GM04503 (cell line): Measurements from ENCODE around the gene CHORDC1.
A peak's percentile ranks its signal among the peaks of the same experiment; 100 is the strongest.
"Not testable (repeated sequence)": the region's sequence is repeated elsewhere in the genome, so short reads cannot be mapped to it uniquely, and the experiment has no call there.

Experiments
- DNase-seq: peaks from one replicate; pipeline ENCODE4 v3.0.0-alpha.2; 2012; ENCODE audit warnings: low read depth

The CHORDC1 gene

DNA sequence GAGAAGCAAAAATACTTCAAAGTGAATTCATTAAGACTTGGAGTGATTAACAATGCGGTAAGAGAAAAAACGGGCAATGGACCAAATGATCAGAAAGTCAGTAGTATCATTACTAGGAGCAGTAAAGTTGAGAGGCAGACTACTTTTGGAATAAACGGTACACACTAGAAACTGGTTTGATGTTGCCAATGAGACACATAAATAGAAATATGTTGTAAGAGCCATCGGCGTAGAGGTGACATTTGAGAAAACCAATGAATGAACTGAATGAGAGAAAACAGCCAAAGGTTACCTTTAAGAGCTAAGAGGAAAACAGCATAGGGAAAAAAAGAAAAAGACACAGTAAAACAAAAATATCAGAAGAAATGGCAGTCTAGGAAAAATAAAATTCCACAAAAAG, 6.2 kb downstream of the CHORDC1 start:
- no peak for DNase-seq

DNA sequence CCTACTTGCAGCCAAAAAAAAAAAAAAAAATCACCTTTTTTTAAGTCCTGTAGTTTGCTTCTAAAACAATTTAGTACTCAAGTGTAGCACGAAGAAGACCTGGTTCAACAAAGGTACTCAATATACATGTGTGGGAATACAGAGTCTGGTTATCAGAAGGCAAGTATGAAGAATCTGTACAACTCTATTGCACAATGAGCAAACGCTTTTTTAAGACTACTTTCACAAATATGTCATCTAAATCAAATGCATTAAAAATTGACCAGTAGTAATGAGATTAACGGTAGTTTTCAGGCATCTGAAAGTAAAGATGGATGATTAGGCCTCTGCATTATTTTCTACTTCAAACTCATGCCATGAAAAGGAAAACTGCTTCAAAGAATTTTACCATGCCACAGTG, 9.5 kb downstream of the CHORDC1 start:
- no peak for DNase-seq

DNA sequence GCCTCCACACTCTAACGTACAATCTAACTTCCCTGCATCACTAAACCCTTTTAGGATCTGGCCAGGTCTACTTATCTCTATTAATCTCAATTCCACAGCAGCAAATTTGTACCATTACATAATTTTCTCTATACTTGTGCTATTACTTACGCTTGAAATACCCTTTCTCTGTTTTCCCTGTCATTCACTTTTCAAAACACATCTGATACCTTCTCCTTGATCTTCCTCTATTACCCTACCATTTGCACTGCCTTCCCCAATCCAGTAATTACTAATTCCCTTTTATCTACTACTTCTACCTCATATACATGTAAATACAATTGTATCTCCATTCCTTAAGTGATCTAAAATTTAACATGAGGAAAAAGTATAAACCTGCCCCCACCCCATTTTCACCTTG, 14.0 kb downstream of the CHORDC1 start:
- DNase-seq = no peak

DNA sequence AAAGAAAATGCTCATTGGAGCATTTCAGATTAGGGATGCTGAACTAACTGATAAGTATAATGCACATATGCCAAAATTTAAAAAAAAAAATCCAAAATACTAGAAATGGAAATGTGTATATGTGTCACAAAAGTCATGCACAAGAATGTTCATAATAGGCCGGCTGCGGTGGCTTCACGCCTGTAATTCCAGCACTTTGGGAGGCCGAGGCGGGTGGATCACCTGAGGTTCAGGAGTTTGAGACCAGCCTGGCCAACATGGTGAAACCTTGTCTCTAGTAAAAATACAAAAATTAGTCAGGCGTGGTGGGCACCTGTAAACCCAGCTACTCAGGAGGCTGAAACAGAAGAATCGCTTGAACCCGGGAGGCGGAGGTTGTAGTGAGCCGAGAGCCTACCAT, 14.9 kb downstream of the CHORDC1 start:
- DNase-seq = not testable (repeated sequence)

DNA sequence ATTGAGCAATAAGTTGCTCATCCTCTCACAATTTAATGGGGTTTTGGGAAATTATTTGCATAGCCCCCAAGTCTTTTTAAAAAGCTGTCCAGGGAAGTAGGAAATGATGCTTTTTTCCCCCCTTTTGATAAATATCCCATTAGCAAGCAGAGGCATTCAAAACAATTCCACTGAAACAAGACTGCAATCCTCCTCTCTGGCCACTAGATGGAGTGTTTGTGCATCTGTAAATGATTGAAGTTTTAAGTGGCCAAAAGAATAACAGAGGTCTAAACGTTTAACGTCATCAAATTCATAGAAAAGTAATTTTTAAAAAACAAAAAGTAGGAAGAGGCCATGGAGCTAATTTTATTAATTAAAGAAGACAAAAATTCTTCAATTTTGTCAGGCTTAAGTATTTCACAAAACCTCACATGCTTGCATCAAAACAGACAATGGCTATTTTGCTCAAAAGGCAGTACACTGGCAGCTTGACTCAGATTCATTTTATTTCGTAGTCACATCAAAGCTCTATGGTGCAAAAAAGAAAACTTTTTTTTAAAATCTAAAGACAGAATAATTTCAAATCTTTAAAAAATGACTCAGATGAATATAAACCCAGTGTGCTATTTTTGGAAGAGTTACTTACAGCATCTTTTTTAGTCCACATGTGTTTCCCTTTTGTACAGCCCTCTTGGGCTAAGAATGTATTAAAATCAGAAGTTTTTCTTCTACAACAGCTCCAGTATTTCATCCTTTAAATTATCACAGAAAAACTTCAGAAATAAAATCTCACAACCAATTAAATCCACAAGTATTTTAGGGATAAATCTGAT, 17.8 kb downstream of the CHORDC1 start:
- peak; percentile 17 for DNase-seq

DNA sequence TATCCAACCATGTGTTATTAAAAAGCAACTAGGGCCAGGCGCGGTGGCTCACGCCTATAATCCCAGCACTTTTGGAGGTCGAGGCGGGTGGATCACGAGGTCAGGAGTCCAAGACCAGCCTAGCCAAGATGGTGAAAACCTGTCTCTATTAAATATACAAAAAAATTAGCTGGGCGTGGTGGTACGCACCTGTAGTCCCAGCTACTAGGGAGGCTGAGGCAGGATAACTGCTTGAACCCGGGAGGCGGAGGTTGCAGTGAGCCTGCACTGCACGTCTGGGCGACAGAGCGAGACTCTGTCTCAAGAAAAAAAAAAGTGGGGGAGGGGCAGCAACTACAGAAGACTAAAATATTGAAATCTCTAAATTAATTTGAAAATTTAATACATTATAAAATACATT, 18.4 kb downstream of the CHORDC1 start:
- no peak for DNase-seq

DNA sequence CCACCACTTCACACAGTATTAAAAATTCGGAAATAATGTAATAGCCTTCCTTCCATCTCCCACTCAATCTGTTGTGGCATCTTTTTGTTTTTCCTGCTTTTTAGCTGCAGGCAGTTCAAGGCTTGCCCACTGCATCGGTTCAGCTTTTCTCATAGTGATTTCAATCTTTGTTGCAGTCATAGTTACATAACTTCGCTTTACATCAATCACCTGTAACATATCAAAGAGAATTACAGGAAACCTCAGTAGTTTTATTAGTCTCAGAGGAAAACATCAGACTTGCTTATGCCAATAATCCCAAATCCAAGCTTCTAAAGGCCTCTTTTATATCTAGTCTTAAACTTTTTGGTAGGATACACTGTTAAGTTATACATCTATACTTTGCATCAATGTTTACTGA, 20.5 kb downstream of the CHORDC1 start:
- no peak for DNase-seq

DNA sequence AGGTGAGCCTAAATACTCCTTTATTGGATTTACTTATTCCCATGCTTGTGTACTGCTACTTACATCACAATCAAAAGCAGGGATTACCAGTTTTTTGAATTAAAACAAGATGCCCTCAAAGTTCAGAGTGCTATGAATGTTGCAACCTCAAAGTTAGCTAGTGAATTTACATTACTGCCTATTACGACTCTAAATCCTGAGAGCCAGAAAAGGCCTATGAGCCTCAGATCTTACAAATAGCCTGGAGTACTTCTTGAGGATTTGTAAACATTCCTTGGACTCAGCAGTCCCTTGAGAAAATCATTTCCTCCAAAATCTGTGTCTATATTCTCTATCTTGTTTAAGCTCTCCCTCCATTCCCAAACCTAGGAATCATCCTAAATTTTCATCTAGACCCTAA, 25.5 kb downstream of the CHORDC1 start:
- no peak for DNase-seq

DNA sequence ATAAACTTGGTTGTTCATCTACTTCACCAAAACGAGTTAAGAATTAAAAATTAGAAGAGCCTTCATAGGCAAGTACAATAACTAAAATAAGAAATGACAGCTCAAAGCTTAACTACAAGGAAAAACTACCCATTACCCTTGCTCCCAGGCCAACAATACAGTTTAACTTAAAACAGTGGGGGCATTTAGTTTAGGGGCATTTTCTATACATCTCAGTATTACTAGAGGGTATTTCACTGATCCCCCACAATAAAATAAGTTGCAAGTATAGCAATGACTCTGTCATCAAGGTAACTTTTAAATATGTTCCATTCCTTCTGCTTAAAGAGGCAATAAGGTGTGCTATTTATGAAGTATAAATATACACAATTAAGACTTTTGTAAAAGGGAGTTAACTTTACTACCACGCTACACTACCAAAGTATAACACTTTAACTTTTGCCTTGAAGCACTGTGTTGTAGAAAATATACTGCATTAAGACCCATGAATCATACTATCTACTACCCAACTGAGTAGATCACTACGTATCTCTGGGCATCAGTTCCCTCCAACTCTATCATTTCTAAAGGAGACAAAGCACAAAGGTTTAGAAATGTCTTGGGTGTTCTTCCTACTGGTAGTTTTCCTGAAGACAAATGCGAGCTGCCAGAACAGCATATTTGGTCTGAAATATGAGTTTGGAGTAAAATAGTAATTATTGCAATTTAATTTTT, 29.8 kb downstream of the CHORDC1 start:
- DNase-seq = no peak

DNA sequence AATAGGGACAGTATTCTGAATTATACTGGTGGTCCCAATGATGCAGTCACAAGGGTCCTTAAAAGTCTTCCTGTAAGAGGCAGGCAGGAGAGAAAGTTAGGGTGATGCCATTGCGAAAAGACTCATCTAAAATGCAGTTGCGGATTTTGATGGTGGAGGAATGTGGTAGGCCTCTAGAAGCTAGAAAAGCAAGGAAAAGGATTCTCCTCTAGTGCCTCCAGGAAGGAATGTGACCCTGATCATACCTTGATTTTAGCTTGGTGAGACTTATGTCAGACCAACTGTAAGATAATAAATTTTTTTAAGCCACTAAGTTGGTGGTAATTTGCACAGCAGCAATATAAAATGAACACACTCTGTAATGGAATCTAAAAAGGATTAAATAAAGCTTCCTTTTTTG, 33.8 kb downstream of the CHORDC1 start:
- DNase-seq = no peak

DNA sequence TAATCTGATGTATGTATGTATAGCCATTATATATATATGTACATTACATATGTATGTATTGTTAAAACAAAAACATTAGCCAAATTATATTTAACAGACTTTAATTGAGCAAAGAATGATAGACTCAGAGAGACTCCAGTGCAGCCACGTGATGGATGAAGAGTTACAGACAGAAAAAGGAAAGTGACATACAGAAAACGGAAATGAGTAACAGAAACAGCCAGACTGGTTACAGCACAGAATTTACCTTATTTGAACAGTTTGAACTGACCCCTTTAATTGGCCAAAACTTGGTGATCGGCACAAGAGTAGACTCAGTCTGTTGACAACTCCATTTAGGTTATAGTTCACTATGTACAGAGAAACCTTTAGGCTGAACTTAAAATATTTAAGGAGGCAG, 35.0 kb downstream of the CHORDC1 start:
- no peak for DNase-seq

DNA sequence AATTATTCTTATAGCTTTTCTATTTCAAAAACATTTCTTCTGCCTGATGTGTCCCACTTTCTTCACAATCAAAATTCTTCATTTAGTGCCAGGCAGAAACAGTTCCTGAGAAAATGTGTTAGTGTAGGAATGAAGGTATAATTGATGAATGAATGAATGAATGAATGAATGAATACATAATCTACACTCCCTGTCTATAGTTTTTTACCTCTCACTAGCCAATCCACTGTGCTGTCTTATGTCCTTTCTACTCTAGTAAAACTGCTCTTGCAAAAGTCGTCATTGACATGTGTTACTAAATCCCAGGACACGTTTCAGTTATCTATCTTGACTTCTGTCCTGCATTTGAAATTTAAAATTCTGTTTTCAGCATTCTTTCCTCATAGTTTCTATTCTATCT, 42.9 kb downstream of the CHORDC1 start:
- DNase-seq = no peak

DNA sequence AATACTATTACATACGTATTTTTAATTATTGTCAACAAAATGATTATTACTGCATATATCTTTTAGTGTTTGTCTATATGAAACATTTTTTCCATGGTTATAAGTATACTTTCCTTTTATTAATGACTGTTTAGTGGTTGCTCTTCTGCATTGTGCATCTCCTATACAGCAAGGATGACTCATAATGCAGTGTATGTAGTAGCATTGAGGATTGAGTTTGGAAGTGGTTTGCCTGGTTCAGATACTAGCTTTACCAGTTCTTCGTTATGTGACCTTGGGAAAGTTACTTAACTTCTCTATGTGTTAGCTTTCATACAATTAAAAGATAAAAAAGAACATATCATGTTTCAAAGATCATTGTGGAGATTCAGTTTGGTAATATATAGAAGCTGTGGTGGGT, 44.1 kb downstream of the CHORDC1 start:
- no peak for DNase-seq

DNA sequence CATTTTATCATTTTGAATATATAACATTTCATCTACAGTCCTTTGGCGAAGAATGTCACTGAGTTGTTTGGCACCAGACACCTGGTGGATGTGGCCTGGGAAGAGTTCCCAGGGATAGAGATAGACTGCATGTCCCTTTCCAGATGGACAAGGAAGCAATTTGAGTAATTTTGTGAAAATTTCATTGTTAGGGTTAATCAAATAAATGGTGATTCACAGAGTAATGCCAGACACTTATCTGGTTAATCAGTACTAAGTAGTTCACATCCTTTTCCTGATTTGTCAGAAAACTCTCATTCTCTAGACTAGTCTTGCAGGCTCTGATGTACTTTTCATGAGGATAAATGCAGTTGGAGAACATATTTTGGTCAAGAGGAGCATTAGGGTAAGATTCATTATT, 46.8 kb downstream of the CHORDC1 start:
- DNase-seq = no peak

DNA sequence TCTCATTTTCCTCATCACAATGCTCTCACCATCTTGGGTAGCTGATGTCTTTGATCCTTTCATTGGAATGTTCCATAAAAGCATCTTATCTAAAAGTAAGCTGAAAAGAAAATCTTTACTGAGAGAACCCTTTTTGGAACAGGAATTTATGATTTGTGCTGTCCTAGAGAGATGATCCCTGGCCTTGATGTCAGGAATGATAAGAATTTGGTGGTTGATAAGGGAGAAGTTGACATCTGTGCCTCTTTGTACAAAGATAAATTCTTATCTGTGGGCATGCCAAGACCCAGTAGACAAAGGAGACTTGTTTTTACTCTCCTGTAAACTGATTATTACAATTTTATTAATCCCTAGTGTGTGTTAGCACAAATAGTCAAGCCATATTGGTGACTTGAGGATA, 51.5 kb downstream of the CHORDC1 start:
- no peak for DNase-seq

DNA sequence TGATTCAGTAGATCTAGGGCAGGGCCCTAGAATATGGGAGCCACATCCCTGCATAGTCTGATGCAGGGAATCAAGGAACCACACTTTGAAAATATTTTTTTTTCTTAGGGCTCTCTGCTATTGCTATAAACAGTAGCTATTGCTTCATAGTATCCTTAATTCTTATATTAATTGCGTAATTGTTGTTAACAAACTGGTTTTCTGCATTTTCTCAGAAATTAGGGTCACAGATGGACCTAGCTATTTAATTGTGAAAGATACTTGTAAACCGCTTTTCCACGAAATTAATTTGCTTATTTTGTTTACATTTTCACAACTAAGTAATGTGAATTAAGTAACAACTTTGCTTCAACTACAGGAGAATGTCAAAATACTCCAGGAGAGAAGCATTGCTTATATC, 54.3 kb downstream of the CHORDC1 start:
- DNase-seq = no peak

DNA sequence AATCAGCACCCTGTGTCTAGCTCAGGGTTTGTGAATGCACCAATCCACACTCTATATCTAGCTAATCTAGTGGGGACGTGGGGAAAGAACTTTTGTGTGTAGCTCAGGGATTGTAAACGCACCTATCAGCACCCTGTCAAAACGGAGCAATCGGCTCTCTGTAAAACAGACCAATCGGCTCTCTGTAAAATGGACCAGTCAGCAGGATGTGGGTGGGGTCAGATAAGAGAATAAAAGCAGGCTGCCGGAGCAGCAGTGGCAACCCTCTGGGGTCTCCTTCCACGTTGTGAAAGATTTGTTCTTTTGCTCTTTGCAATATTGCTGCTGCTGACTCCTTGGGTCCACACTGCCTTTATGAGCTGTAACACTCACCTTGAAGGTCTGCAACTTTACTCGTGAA, 55.1 kb downstream of the CHORDC1 start:
- DNase-seq = not testable (repeated sequence)

DNA sequence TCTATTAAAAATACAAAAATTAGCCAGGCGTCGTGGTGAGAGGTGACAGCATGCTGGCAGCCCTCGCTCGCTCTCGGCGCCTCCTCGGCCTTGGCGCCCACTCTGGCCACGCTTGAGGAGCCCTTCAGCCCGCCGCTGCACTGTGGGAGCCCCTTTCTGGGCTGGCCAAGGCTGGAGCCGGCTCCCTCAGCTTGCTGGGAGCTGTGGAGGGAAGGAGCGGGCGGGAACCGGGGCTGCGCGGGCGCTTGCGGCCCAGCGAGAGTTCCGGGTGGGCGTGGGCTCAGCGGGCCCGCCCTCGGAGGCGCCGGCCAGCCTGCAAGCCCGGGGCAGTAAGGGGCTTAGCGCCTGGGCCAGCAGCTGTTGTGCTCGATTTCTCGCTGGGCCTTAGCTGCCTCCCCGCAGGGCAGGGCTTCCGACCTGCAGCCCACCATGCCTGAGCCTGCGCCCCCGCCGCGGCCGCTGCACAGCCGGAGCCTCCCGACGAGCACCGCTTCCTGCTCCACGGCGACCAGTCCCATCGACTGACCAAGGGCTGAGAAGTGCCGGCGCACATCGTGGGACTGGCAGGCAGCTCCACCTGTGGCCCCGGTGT, 55.8 kb downstream of the CHORDC1 start:
- not testable (repeated sequence) for DNase-seq
